SW480 (cell line): ENCODE data around the gene SLC4A5.
A peak's percentile ranks its signal among the peaks of the same experiment; 100 is the strongest.

Source experiments
- DNase-seq: peaks from one replicate; pipeline ENCODE4 v3.0.0-alpha.2; 2016; ENCODE audit warnings: low spot score

Gene SLC4A5

GRCh38 chr2:74269667-74270066, 73.5 kb downstream of the SLC4A5 start:
- no peak for DNase-seq

GRCh38 chr2:74267068-74267467, 76.1 kb downstream of the SLC4A5 start:
- DNase-seq: peak; percentile 87

- no peak for DNase-seq
Measured at GRCh38 chr2:74264281-74264680, 78.9 kb downstream of the SLC4A5 start.

DNA sequence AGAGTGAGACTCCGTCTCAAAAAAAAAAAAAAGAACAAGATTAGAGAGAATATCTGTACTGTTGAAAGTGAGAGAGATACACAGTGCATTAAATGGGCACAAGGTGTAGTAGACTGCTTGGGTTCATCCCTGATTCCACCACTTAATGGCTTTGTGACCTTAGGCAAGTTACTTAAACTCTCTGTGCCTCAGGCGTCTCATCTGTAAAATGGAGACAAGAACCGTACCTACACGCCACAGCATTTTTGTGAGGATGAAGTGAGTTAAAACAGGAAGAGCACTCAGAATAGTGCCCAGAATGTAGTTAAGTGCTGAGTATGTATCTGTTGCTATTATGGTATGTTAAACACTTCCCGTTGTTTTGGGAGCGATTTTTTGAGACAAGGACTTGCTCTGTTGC, 80.5 kb downstream of the SLC4A5 start:
- DNase-seq: no peak

DNA sequence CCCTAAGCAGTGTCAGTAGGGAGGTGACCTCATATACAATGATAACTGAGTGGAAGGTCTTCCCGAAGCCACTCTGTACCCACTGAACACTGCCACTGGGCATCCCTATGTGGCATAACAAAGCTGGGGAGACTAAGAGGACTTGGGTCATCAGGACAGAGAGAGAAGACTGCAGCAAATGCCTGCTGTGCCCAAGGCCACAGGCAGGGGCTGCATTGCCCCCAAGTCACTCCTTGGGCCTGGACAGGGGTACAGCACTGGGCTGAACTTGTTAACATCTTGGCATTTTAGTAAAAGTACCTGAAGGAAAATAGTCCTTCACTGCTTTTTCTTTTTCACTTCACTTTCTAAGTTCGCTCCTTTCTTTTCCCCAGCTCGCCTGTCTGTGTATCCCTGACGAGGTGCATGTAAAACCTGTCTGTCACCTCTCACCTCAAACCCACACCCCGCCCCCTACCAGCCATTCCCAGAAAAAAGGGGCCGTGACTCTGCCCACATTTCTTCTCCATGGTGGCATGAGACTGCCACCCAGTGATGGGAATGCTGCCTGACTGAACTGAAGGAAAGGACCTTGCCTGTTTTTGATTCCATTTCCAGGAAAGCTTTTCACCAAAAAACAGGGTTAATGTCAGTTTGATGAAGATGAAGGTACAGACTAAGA, 81.9 kb downstream of the SLC4A5 start:
- peak; percentile 59 for DNase-seq

GRCh38 chr2:74260495-74260894, 82.7 kb downstream of the SLC4A5 start:
- DNase-seq: no peak

- DNase-seq: no peak
Measured at GRCh38 chr2:74259733-74260132, 83.5 kb downstream of the SLC4A5 start.

GRCh38 chr2:74259191-74259590, 84.0 kb downstream of the SLC4A5 start:
- DNase-seq: no peak

GRCh38 chr2:74255660-74256213, 87.5 kb downstream of the SLC4A5 start:
- DNase-seq: no peak

DNA sequence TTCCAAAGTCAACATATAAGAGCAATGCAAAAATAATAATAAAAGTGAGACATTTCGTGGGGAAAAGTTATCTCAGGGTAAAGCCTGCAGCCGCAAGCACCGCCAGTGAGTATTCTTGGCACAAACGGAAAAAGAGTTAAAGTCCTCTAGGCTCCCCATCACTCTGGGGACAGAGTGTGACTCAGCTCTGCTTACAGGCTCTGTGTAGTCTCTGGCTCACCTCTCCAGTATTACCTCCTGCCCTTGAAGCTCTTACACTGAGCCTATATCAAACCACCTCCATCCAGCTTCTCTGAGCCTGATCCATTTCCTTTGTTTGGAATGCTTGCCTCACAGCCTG, 89.3 kb downstream of the SLC4A5 start:
- no peak for DNase-seq

DNA sequence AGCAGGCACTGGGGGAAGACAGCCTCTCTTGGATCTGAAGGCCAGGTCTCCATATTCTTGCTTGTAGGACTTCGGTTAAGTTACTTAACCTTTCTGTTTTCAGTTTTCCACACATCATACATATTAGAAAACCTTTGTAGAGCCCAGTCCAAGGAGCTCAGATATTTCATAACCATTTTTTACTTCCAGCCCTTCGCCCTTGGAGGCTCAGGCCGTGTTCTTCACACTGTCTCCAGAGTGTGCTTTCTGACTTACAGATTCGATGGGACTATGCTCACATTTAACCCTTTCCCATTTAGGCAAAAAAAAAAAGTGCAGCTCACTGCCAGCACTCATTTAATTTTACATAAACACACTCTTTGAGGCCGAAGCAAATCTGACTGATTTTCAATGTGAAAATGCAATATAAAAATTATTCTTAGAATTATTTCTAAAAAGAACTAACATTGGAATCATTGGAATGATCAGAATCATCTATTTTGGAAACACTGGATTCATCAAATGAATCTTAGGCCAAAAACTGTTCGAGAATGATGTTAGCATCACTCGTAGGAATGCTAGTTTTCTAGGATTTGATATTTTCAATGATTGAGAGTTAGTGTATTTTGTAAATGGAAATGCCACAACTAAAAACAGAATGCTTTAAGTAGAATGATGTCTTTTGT, 89.8 kb downstream of the SLC4A5 start:
- DNase-seq: no peak

GRCh38 chr2:74252862-74253261, 90.4 kb downstream of the SLC4A5 start:
- no peak for DNase-seq

GRCh38 chr2:74252036-74252435, 91.2 kb downstream of the SLC4A5 start:
- no peak for DNase-seq

- peak; percentile 48 for DNase-seq
Measured at GRCh38 chr2:74250189-74250631, 93.0 kb downstream of the SLC4A5 start.

DNA sequence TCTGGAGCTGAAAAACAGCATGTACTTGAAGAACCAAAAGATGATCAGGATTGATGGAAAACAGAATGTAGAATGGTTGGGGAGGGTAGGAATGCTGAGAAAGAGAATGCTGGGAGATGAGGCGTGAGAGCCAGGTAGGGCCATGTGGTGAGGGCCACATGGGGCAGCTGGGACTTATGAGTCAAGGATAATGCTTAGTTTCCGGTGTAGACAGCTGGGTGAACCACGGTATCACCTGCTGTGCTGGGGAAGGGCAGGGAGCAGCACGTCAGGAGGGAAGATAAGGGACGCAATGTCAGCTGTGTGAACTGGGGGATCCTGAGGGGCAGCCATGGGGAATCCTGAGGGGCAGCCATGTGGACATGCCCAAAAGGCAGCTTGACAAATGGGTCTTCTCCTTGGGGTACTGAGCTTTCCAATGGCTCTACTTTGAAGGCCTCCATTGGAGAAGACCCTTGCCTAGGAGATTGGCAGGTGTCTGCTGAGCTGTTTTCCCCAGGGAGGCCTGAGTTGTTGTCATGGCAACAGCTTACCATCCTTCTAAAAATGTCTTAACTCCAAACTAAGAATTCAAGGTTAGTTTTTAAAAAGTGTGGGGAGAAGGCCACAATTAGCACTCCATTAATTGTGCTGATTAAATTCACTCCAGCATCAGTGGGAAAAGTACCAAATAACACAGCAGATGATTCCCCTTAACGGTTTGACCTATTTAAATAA, 93.7 kb downstream of the SLC4A5 start:
- DNase-seq: no peak

DNA sequence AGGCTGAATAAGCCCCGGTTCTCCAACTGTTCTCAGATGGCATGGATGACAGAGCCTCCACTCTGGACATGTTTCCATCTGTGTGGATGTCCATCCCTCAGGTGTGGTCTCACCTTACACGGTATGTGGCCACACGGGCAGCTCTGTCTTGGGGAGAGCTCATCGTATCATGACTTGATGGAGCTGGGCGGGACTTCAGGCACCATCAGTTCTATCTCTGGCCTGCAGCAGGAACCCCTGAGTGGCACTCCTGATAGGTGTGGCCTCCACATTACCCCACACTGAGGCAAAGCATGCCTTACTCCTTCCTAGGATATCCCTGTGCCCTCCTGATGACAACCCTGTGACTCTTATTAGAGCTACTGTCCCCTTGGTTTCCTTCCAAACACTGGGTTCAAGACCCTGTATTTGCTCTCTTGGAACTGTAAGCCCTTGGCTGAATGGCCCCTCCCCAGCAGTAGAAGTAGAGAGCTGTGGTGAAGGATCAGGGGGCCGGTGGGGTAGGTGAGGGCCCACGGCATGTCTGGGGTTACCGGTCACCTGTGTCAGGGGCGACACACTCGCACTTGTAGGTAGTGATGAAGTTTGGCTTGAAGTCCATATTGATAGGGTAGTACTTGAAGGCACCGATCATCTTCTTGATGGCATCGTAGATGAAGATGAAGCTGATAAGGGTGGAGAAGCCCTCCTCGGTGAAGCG, 96.6 kb downstream of the SLC4A5 start:
- no peak for DNase-seq

GRCh38 chr2:74244286-74244685, 98.9 kb downstream of the SLC4A5 start:
- no peak for DNase-seq

- DNase-seq: no peak
Measured at GRCh38 chr2:74242354-74243071, 100.7 kb downstream of the SLC4A5 start.

DNA sequence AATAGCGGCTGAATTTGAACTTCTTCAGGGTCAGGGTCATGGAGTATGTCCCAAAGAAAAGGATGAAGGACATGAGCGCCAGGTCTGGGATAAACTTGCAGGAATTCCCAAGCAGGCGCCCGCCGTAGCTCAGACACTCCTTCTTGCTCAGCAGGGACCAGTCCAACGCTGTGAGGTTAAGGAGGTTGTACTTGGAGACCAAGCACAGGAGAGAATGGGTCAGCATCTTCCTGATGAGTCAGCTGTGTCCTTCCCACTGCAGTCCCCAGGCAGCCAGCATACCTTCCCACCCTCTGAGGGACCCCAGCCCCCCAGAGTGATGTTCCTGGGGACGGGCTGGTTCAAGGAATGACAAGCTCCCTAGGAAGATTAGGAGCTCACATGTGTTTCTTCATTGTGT, 103.9 kb downstream of the SLC4A5 start:
- no peak for DNase-seq

GRCh38 chr2:74238879-74239278, 104.3 kb downstream of the SLC4A5 start:
- no peak for DNase-seq

GRCh38 chr2:74235041-74235440, 108.2 kb downstream of the SLC4A5 start:
- no peak for DNase-seq

GRCh38 chr2:74233648-74234047, 109.6 kb downstream of the SLC4A5 start:
- no peak for DNase-seq
